Suprapubic skin (tissue), 3 donors: ENCODE measurements around the gene CUBN.

Source experiments
- EP300 ChIP-seq: sonication (generic); formaldehyde crosslinking; IDR thresholded peaks from one replicate; pipeline ENCODE4 v1.6.1; 2017; ENCODE audit warnings: antibody characterized with exemption
- POLR2A ChIP-seq, 2 donors: fragments of 450-650 bp; IDR thresholded peaks; one replicate each; pipeline ENCODE4 v1.6.1; 2017; ENCODE audit warnings: antibody characterized with exemption in 2 of 2, mild to moderate bottlenecking in 2 of 2, moderate library complexity in 2 of 2
- TF ChIP-seq, protein P1 (sequence below), 2 donors: fragments of 200-600 bp in 1 of 2; fragments of 450-650 bp in 1 of 2; sonication (generic) in 1 of 2; IDR thresholded peaks; one replicate each; pipeline ENCODE4 v1.5.1; 2016 to 2019; ENCODE audit warnings: antibody characterized with exemption in 2 of 2, mild to moderate bottlenecking in 1 of 2, moderate library complexity in 1 of 2

DNA sequence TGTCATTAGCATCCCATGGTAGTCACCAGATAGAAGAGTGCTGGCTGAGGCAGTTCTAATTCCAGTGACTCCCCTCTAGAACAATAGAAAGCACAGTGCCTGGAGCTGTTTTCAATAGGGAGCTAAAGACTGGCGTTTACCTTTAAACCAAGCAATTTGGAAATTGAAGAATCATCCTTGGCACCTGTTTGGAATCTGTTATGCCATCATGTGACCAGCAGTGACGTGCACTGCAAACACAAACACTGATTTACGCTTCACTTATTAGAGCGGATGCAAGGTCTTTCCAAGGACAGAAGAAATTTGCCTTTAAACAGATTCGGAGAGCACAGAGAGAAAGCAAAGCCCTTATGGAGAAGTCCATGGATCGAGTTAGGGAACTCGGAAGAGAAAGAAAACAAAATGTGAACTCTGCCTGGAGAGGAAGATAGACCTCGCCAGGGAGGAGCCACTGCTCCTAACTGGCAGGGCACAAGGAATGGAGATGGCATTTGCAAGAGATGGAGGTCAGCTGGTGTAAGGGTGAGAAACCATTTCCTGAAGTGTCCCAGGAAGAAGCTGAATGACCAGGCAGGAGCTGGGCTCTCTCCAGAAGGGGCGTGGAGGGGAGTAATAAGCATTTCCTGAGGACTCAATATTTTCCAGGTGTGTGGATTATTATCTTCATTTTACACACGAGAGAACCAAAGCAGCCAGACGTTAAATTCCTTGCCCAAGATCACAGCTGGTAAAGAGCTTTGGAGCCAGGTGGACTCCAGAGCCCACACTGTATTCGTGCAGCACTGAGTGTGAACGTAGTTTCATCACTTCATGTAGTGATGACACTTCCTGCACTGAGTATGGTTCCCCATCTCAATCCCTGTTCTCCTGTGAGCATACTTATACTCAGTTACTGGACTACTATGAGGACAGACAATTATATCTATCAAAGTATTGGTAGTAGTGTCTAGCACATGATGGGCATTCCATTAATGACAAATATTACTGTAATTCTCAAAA, 97.7 kb downstream of the CUBN start:
- TF ChIP-seq, protein P1, sequence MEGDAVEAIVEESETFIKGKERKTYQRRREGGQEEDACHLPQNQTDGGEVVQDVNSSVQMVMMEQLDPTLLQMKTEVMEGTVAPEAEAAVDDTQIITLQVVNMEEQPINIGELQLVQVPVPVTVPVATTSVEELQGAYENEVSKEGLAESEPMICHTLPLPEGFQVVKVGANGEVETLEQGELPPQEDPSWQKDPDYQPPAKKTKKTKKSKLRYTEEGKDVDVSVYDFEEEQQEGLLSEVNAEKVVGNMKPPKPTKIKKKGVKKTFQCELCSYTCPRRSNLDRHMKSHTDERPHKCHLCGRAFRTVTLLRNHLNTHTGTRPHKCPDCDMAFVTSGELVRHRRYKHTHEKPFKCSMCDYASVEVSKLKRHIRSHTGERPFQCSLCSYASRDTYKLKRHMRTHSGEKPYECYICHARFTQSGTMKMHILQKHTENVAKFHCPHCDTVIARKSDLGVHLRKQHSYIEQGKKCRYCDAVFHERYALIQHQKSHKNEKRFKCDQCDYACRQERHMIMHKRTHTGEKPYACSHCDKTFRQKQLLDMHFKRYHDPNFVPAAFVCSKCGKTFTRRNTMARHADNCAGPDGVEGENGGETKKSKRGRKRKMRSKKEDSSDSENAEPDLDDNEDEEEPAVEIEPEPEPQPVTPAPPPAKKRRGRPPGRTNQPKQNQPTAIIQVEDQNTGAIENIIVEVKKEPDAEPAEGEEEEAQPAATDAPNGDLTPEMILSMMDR (IDR thresholded peaks at IDR 0.05), result no peak
- no peak for TF ChIP-seq POLR2A (IDR thresholded peaks at IDR 0.05)
- no peak for TF ChIP-seq EP300
